Measurements from ENCODE around the gene SLC9A3.

- TF ChIP-seq TAF1 (IDR thresholded peaks at IDR 0.05; ENCODE audit: low read depth, low read length) (no peak), POU2F2 (IDR thresholded peaks at IDR 0.05; ENCODE audit: low read depth, low read length) (no peak)
These were observed 89.7 kb downstream of the SLC9A3 start for GRCh38 chr5:434443-435146.
